H1 (cell line): ENCODE results near the gene TUBE1. TPM values are rescaled to one million over a fixed set of nuclear protein-coding genes. Genes with fewer than 3 reads are reported as not detected.

ENCODE experiments used
- TAF7 ChIP-seq: optimal IDR thresholded peaks from 2 replicates; pipeline ENCODE3; 2011; ENCODE audit warnings: low read depth, mild to moderate bottlenecking, inconsistent platforms, low read length, moderate library complexity, borderline replicate concordance
- polyA plus RNA-seq, 7 experiments: library from polyadenylated mRNA; depleted of rRNA in 3 of 7; stranded (reverse) in 5 of 7; unstranded in 2 of 7; fragments of >200 nt in 5 of 7; fragments of 200-250 nt in 2 of 7; gene quantifications; 1 replicate in 5 of 7; 2 replicates in 1 of 7; 4 replicates in 1 of 7; pipeline versions ENCODE4 v1.2.1 to v1.2.3, GENCODE V29; 2011 to 2013; ENCODE audit warnings: missing spikeins in 2 of 7, mixed read lengths in 2 of 7
- total RNA-seq: library from RNA; stranded (reverse); fragmentation: NEBNext Ultra II Directional; extraction: Animal tissue kit (Norgen Biotek cat#: 25700); gene quantifications from 2 replicates; pipeline ENCODE4 v1.2.1, GENCODE V29; 2021
- TF ChIP-seq, protein P1 (sequence below): fragments of 300-600 bp; sonication (generic); IDR thresholded peaks from 2 replicates; pipeline ENCODE4 v1.7.1; 2012; ENCODE audit warnings: low read length, moderate library complexity, mild to moderate bottlenecking, inconsistent platforms; ENCODE audit not compliant: insufficient replicate concordance

The TUBE1 gene
- total and polyA plus RNA-seq, 2 of the 8 experiments (the other 6 are each of a cell fraction or from before 2014, with no cell fraction given): 8.0 to 15.9 TPM

DNA sequence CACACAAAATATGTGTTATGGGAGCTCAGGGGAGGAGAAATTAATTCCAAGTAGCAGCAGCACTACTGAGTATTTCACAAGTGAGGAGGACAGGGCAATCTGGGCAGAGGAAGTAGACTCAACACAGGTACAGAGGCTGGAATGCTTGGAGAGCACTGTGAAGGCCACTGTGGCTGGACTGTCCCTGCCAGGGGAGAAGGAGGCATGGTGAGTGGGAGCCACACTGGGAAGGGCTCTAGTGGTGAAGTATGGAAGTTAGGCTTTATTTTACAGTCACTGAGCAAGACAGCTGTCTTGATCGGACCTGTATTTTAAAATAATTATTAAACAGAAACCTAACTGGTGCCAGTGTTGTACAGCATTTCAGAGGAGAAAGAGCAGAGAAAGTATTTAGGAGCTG, 28.9 kb upstream of the TUBE1 start (continued):
- TF ChIP-seq, protein P1, sequence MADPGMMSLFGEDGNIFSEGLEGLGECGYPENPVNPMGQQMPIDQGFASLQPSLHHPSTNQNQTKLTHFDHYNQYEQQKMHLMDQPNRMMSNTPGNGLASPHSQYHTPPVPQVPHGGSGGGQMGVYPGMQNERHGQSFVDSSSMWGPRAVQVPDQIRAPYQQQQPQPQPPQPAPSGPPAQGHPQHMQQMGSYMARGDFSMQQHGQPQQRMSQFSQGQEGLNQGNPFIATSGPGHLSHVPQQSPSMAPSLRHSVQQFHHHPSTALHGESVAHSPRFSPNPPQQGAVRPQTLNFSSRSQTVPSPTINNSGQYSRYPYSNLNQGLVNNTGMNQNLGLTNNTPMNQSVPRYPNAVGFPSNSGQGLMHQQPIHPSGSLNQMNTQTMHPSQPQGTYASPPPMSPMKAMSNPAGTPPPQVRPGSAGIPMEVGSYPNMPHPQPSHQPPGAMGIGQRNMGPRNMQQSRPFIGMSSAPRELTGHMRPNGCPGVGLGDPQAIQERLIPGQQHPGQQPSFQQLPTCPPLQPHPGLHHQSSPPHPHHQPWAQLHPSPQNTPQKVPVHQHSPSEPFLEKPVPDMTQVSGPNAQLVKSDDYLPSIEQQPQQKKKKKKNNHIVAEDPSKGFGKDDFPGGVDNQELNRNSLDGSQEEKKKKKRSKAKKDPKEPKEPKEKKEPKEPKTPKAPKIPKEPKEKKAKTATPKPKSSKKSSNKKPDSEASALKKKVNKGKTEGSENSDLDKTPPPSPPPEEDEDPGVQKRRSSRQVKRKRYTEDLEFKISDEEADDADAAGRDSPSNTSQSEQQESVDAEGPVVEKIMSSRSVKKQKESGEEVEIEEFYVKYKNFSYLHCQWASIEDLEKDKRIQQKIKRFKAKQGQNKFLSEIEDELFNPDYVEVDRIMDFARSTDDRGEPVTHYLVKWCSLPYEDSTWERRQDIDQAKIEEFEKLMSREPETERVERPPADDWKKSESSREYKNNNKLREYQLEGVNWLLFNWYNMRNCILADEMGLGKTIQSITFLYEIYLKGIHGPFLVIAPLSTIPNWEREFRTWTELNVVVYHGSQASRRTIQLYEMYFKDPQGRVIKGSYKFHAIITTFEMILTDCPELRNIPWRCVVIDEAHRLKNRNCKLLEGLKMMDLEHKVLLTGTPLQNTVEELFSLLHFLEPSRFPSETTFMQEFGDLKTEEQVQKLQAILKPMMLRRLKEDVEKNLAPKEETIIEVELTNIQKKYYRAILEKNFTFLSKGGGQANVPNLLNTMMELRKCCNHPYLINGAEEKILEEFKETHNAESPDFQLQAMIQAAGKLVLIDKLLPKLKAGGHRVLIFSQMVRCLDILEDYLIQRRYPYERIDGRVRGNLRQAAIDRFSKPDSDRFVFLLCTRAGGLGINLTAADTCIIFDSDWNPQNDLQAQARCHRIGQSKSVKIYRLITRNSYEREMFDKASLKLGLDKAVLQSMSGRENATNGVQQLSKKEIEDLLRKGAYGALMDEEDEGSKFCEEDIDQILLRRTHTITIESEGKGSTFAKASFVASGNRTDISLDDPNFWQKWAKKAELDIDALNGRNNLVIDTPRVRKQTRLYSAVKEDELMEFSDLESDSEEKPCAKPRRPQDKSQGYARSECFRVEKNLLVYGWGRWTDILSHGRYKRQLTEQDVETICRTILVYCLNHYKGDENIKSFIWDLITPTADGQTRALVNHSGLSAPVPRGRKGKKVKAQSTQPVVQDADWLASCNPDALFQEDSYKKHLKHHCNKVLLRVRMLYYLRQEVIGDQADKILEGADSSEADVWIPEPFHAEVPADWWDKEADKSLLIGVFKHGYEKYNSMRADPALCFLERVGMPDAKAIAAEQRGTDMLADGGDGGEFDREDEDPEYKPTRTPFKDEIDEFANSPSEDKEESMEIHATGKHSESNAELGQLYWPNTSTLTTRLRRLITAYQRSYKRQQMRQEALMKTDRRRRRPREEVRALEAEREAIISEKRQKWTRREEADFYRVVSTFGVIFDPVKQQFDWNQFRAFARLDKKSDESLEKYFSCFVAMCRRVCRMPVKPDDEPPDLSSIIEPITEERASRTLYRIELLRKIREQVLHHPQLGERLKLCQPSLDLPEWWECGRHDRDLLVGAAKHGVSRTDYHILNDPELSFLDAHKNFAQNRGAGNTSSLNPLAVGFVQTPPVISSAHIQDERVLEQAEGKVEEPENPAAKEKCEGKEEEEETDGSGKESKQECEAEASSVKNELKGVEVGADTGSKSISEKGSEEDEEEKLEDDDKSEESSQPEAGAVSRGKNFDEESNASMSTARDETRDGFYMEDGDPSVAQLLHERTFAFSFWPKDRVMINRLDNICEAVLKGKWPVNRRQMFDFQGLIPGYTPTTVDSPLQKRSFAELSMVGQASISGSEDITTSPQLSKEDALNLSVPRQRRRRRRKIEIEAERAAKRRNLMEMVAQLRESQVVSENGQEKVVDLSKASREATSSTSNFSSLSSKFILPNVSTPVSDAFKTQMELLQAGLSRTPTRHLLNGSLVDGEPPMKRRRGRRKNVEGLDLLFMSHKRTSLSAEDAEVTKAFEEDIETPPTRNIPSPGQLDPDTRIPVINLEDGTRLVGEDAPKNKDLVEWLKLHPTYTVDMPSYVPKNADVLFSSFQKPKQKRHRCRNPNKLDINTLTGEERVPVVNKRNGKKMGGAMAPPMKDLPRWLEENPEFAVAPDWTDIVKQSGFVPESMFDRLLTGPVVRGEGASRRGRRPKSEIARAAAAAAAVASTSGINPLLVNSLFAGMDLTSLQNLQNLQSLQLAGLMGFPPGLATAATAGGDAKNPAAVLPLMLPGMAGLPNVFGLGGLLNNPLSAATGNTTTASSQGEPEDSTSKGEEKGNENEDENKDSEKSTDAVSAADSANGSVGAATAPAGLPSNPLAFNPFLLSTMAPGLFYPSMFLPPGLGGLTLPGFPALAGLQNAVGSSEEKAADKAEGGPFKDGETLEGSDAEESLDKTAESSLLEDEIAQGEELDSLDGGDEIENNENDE: no peak
- no peak for TF ChIP-seq TAF7
